A673 (cell line): ENCODE data around the gene MLST8.

Experiments
- CTCF ChIP-seq: fragments of 300-800, 200-600 bp; sonication (generic); conservative IDR thresholded peaks from 2 replicates; pipeline ENCODE4 v1.5.1; 2017; ENCODE audit warnings: low read depth, mild to moderate bottlenecking, antibody characterized with exemption, low read length, moderate library complexity, mixed read lengths
- EZH2 ChIP-seq: fragments of 200-600 bp; sonication (generic); IDR thresholded peaks from 2 replicates; pipeline ENCODE4 v1.6.1; 2017; ENCODE audit warnings: borderline replicate concordance, low read depth, mild to moderate bottlenecking, mixed read lengths, antibody characterized with exemption, low read length; ENCODE audit not compliant: poor library complexity, severe bottlenecking

- TF ChIP-seq CTCF (no peak), EZH2 (no peak)
Observed at GRCh38 chr16:2223221-2223941, 18.1 kb downstream of the MLST8 start, which contains the start of gene E4F1.
